ENCODE data around the gene ZFHX3.

Gene ZFHX3

GRCh38 chr16:72848759-72849664 is 198.9 kb downstream of the ZFHX3 start:
- Mint-ChIP-seq H3K4me1 (peaks cover 40% of the 10 kb centered on the region), H3K27ac (no peak overlapping the region), H3K9me3 (no peaks in the 10 kb centered on the region), H3K4me3 (no peak overlapping the region), H3K27me3 (peaks cover 20% of the 10 kb centered on the region), H3K36me3 (no peaks in the 10 kb centered on the region)
- CTCF ChIA-PET = interaction anchor here (1.2 to 4.0 kb wide), 2 partner anchors 7 to 16 kb away, joined by 4 to 22 read pairs; no protein-coding TSS in a partner anchor
- no peak for DNase-seq

DNA sequence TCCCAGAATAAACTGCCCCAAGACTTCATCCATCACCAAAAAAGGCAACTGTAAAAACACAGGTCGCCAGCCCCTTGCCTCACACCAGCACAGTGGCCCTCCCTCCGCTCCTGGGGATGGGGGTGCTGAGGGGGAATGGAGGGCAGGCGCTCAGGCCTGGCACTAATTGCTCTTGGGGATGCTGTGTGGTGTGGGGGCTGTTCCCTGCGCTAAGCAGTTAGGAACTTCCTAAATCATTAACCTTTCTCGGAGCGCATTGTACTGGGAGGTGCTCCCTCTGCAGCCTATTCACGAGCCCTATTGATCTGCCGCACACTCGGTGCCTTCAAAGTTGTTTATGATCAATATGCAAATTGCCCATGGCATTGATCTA is 199.9 kb downstream of the ZFHX3 start:
- H3K4me1 Mint-ChIP-seq = peaks cover 38% of the 10 kb centered on the region
- peaks cover 24% of the 10 kb centered on the region for H3K27me3 Mint-ChIP-seq
- CTCF ChIA-PET = interaction anchor here (0.9 to 6.2 kb wide), 6 partner anchors 8 to 348 kb away, joined by 4 to 30 read pairs (median 6); no protein-coding TSS in a partner anchor

DNA sequence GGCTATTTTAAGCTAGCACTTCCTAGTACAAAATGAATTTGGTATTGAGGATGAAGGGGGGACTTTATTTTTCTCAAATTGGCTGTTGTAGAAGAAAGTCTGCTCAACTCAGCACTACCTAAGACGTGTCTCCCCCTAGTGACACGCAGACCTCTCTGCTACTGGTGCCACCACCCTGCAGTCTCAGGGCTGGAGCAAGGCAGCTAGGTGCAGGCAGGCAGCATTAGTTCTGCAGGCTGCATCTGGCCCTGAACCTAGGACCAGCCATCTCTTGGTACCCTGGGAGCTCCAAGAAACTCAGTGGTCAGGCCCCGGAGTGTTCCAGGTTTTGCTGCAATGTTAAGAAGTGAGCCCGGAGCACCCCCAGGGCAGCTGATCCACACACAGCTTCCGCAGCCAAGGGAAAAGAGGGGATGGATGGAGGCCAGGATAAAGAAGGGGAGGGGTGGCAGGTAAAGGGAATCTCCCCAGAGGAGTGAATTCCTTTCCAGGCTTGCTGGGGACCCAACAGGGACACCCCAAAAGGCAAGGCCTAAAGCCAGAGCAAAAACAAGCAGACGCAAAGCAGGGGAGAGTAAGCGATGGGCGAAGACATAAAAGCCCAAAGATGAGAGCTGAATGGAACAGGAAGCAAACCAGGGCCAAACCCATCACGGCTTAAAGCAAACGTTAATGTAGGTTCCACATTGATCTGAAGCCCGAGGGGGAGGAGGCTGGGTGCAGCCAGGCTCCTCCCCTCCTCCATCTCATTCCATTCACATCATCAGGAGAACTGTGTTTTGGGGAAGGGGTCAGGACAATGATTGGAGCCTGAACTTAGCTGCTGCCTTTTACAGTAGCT is 200.5 kb downstream of the ZFHX3 start:
- Mint-ChIP-seq H3K9me3 (no peaks in the 10 kb centered on the region), H3K4me1 (peaks cover 41% of the 10 kb centered on the region), H3K27ac (no peak overlapping the region), H3K4me3 (no peak overlapping the region), H3K36me3 (no peaks in the 10 kb centered on the region), H3K27me3 (peaks cover 30% of the 10 kb centered on the region)
- CTCF ChIA-PET = interaction anchor here (0.7 to 6.2 kb wide), 9 partner anchors 9 to 347 kb away, joined by 3 to 30 read pairs (median 5); no protein-coding TSS in a partner anchor
- peak; percentile 49 for DNase-seq

More for the DNA sequence above, 199.9 kb downstream of the ZFHX3 start:
- Mint-ChIP-seq H3K9me3 (no peaks in the 10 kb centered on the region), H3K4me3 (no peak overlapping the region), H3K27ac (no peak overlapping the region), H3K36me3 (no peaks in the 10 kb centered on the region)
- no peak for DNase-seq

- Mint-ChIP-seq H3K9me3 (no peaks in the 10 kb centered on the region), H3K36me3 (no peaks in the 10 kb centered on the region), H3K27ac (no peak overlapping the region), H3K27me3 (peaks cover 30% of the 10 kb centered on the region), H3K4me3 (no peak overlapping the region), H3K4me1 (peaks cover 41% of the 10 kb centered on the region)
- DNase-seq = no peak
- CTCF ChIA-PET = interaction anchor here (1.0 to 6.2 kb wide), 5 partner anchors 10 to 344 kb away, joined by 3 to 30 read pairs (median 6); no protein-coding TSS in a partner anchor
Measured at GRCh38 chr16:72846594-72846993, 201.3 kb downstream of the ZFHX3 start.

DNA sequence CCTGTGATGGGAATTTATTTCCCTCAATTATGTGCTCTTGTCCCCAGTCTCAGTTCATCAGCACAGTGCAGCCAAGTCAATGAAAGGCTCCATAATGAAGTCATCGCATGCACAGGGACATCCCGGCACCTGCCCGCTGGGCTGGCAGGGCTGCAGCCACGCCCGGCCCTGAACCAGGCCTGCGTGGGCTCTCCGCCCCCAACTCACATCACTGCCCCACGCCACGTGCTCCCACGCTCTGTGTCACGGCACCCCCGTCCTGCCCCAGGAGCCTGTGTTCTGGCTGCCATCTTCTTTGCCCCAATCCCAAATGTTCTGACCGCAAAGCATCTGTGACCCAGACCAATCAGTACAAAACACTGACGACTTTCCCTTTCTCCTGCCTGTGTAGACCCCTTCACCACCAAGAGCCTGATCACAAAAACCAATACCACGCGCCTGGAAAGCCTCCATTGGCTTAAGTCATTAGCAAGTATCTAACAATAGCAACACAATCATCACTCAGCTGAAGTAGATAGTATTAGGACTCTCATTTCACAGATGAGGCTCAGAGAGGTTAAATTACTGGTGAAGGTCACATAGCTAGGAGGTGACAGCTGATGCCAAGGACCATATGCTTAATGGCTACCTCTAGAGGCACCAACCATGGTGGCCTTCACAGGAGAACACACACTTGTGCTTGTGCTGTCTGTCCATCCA is 202.5 kb downstream of the ZFHX3 start:
- Mint-ChIP-seq H3K36me3 (no peaks in the 10 kb centered on the region), H3K27me3 (peaks cover 30% of the 10 kb centered on the region), H3K27ac (no peak overlapping the region), H3K4me1 (peaks cover 41% of the 10 kb centered on the region), H3K4me3 (no peak overlapping the region), H3K9me3 (no peaks in the 10 kb centered on the region)
- DNase-seq = no peak
- CTCF ChIA-PET = interaction anchor here (1.1 to 6.2 kb wide), 4 partner anchors 9 to 28 kb away, joined by 3 to 30 read pairs (median 13); no protein-coding TSS in a partner anchor

DNA sequence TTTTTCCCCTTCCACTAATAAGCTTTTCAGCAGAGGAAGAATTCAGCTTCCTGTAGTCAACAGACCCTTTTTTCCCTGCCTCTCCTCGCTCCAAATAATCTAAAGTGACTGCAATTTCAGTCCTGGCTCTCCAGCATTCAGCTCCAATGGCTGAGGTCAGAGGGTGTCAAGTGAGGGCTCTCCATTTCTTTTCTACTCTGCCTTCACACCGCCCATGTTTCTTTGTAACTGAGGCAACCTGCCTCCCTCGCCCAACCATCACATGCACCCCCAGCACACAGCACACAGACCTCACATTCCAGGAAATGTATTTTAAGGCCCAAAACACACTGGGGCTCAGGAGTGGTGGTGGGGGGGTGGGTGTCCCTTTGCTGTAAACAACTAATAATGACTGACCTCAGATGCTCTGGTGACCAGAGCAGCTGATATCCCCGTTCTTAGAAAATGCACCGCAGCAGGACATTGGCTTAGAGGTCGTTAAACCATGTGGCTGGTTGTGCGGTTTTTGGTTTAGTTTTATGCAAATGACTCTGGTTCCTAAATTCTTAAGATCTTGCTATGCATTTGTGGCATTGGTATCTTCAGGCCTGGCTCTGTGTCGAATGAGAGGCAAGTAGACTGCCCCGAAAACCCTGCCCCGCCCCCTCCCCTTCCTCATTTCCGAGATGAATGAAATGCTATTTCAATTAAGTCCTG is 203.6 kb downstream of the ZFHX3 start:
- Mint-ChIP-seq H3K9me3 (no peaks in the 10 kb centered on the region), H3K4me1 (peaks cover 41% of the 10 kb centered on the region), H3K36me3 (no peaks in the 10 kb centered on the region), H3K27me3 (peaks cover 30% of the 10 kb centered on the region), H3K27ac (peak overlapping the region; percentile 66), H3K4me3 (no peak overlapping the region)
- CTCF ChIA-PET = interaction anchor here (0.9 to 6.2 kb wide), 3 partner anchors 8 to 13 kb away, joined by 3 to 30 read pairs (median 4); no protein-coding TSS in a partner anchor
- peak; percentile 25 for DNase-seq

- Mint-ChIP-seq H3K27ac (no peak overlapping the region), H3K9me3 (no peaks in the 10 kb centered on the region), H3K36me3 (no peaks in the 10 kb centered on the region), H3K4me1 (peaks cover 34% of the 10 kb centered on the region), H3K27me3 (peaks cover 22% of the 10 kb centered on the region), H3K4me3 (no peak overlapping the region)
- no peak for DNase-seq
- CTCF ChIA-PET = no interaction called here
Measured at GRCh38 chr16:72841506-72841905, 206.4 kb downstream of the ZFHX3 start.

DNA sequence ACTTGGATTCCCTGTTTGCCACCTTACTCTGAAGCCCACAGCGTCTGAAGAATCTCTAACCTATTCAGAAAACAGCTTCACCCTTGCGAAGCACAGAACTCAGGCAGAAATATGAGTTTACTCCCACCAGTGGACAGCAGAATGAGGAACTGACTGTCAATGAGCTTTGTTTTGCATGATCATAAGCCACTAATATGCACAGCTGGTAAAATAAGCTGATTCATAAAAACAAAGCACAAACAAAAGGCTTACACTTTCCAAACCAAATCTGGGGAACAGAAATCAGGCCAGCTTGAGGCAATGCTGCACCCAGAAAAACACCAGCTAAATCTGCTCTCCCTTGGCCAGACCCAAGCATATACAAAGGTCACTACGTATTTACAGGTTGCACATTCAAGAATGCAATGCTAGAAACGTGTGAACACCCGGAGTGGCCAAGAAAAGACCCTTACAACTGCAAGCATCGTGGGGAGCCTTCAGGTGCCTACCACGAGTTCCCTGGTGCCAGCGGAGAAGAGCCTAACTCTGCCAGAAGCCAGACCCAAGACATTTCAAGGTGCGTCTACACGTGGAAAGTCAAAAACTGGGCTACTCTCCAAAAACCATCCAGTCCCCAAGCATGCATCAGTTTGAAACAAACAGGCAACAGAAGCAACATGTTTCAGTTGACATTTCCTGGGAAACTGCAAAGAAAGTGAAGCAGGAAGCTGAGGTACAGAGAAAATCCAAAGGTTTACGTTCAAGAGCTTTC is 207.1 kb downstream of the ZFHX3 start:
- Mint-ChIP-seq H3K27me3 (peaks cover 22% of the 10 kb centered on the region), H3K27ac (no peak overlapping the region), H3K4me1 (peaks cover 35% of the 10 kb centered on the region), H3K4me3 (no peak overlapping the region), H3K9me3 (no peaks in the 10 kb centered on the region), H3K36me3 (no peaks in the 10 kb centered on the region)
- CTCF ChIA-PET = no interaction called here
- DNase-seq = no peak

DNA sequence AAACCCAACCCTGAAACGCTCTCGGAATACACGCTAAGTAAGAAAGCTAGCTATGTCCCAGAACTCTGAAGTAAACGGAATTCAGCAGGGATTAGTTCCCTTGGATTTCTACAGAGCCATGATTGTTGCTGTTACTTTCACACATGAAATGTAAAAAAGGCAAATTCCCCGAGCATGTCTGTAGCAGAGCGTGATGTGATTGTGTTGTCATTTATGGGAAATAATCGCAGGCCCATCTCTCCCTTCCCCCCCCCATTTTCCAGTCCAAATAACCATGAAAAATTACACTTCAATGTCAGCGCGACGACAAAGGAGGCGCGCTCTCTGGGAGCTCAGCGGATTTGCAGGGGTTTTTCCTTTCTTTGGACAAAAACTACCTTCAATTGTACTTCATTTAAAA is 209.0 kb downstream of the ZFHX3 start:
- DNase-seq = no peak
- Mint-ChIP-seq H3K4me1 (peaks cover 22% of the 10 kb centered on the region), H3K27ac (no peak overlapping the region), H3K27me3 (peaks cover 9% of the 10 kb centered on the region), H3K4me3 (no peak overlapping the region), H3K9me3 (no peaks in the 10 kb centered on the region), H3K36me3 (no peaks in the 10 kb centered on the region)
- CTCF ChIA-PET = no interaction called here

- no peaks in the 10 kb centered on the region for H3K9me3 Mint-ChIP-seq
- DNase-seq = no peak
Measured at GRCh38 chr16:72838586-72838910, 209.4 kb downstream of the ZFHX3 start.

GRCh38 chr16:72837846-72838585 is 209.9 kb downstream of the ZFHX3 start:
- Mint-ChIP-seq H3K36me3 (no peaks in the 10 kb centered on the region), H3K9me3 (no peaks in the 10 kb centered on the region), H3K27me3 (peaks cover 6% of the 10 kb centered on the region), H3K27ac (no peak overlapping the region), H3K4me1 (peaks cover 16% of the 10 kb centered on the region), H3K4me3 (no peak overlapping the region)
- no peak for DNase-seq
- CTCF ChIA-PET = no interaction called here

More at GRCh38 chr16:72838586-72838910, 209.4 kb downstream of the ZFHX3 start:
- Mint-ChIP-seq H3K4me3 (no peak overlapping the region), H3K27ac (no peak overlapping the region), H3K36me3 (no peaks in the 10 kb centered on the region), H3K27me3 (peaks cover 6% of the 10 kb centered on the region), H3K4me1 (peaks cover 18% of the 10 kb centered on the region)
- CTCF ChIA-PET = no interaction called here

- no peak overlapping the region for H3K27ac Mint-ChIP-seq
- H3K4me1 Mint-ChIP-seq = peaks cover 12% of the 10 kb centered on the region
- CTCF ChIA-PET = interaction anchor here (0.9 to 1.7 kb wide), 2 partner anchors 8 to 20 kb away, joined by 3 to 6 read pairs; no protein-coding TSS in a partner anchor
- peaks cover 3% of the 10 kb centered on the region for H3K27me3 Mint-ChIP-seq
- no peak overlapping the region for H3K4me3 Mint-ChIP-seq
- no peaks in the 10 kb centered on the region for H3K9me3 Mint-ChIP-seq
- no peak for DNase-seq
- no peaks in the 10 kb centered on the region for H3K36me3 Mint-ChIP-seq
Measured at GRCh38 chr16:72836985-72837384, 210.9 kb downstream of the ZFHX3 start.
